GM12891 (cell line): Measurements from ENCODE around the gene SGCE.

ENCODE experiments used
- PAX5 ChIP-seq: IDR thresholded peaks from 2 replicates; pipeline ENCODE4 v1.6.1; 2011; ENCODE audit warnings: low read length, moderate library complexity, mild to moderate bottlenecking; ENCODE audit not compliant: insufficient read depth, severe bottlenecking
- POLR2A ChIP-seq: IDR thresholded peaks from 2 replicates; pipeline ENCODE4 v1.6.1; 2011; ENCODE audit warnings: low read depth, low read length, control low read depth
- POLR2AphosphoS5 ChIP-seq: IDR thresholded peaks from 2 replicates; pipeline ENCODE4 v1.6.1; 2011; ENCODE audit warnings: low read depth, low read length, control low read depth
- POU2F2 ChIP-seq: IDR thresholded peaks from 2 replicates; pipeline ENCODE4 v1.6.1; 2011; ENCODE audit warnings: low read depth, mild to moderate bottlenecking, control low read depth, low read length, moderate library complexity
- SPI1 ChIP-seq: IDR thresholded peaks from 2 replicates; pipeline ENCODE4 v1.6.1; 2011; ENCODE audit warnings: low read depth, low read length, control low read depth
- TAF1 ChIP-seq: IDR thresholded peaks from 2 replicates; pipeline ENCODE4 v1.6.1; 2011; ENCODE audit warnings: low read depth, low read length, control low read depth

- TF ChIP-seq POLR2A (no peak), POU2F2 (no peak), POLR2AphosphoS5 (no peak), TAF1 (no peak), SPI1 (no peak), PAX5 (no peak)
Observed at GRCh38 chr7:94602181-94602580, 53.8 kb downstream of the SGCE start.
